SK-N-SH treated with all-trans-retinoic acid at 6 μM for 48 hours (cell line): ENCODE data around the gene SULT2B1.

Experiments used
- ATAC-seq: fragments of 200-7000 bp; cut with Tn5 transposase; 3 replicates; pipeline ENCODE4 v1.9.1; 2020; ENCODE audit warnings: mild to moderate bottlenecking, moderate library complexity
- ARNTL ChIP-seq: fragments of 450-650 bp; formaldehyde crosslinking; IDR thresholded peaks from 2 replicates; pipeline ENCODE4 v1.5.0; 2020; ENCODE audit warnings: low read depth, mild to moderate bottlenecking, moderate library complexity, borderline replicate concordance
- BACH2 ChIP-seq: fragments of 250-450 bp; sonication (Bioruptor Pico); IDR thresholded peaks from 2 replicates; pipeline ENCODE4 v1.9.0; 2021; ENCODE audit warnings: mild to moderate bottlenecking, borderline replicate concordance
- CSDC2 ChIP-seq: fragments of 250-450 bp; sonication (Bioruptor Pico); IDR thresholded peaks from 2 replicates; pipeline ENCODE4 v1.5.0; 2020; ENCODE audit warnings: mild to moderate bottlenecking, moderate library complexity
- ESRRG ChIP-seq: fragments of 250-450 bp; sonication (Bioruptor Pico); IDR thresholded peaks from 2 replicates; pipeline ENCODE4 v1.6.1; 2021; ENCODE audit warnings: mild to moderate bottlenecking
- GLIS3 ChIP-seq: fragments of 250-450 bp; sonication (Bioruptor Pico); IDR thresholded peaks from 2 replicates; pipeline ENCODE4 v1.5.0; 2020; ENCODE audit warnings: mild to moderate bottlenecking, moderate library complexity
- ISL1 ChIP-seq: fragments of 250-450 bp; sonication (Bioruptor Pico); IDR thresholded peaks from 2 replicates; pipeline ENCODE4 v2.1.2; 2022; ENCODE audit warnings: mild to moderate bottlenecking, moderate library complexity
- OSR1 ChIP-seq: fragments of 250-450 bp; sonication (Bioruptor Pico); IDR thresholded peaks from 2 replicates; pipeline ENCODE4 v1.8.0; 2022; ENCODE audit warnings: moderate library complexity, mild to moderate bottlenecking, inconsistent platforms
- PATZ1 ChIP-seq: fragments of 250-450 bp; sonication (Bioruptor Pico); IDR thresholded peaks from 2 replicates; pipeline ENCODE4 v1.8.0; 2020; ENCODE audit warnings: mild to moderate bottlenecking, moderate library complexity, borderline replicate concordance
- POU6F1 ChIP-seq: fragments of 250-450 bp; sonication (Bioruptor Pico); IDR thresholded peaks from 2 replicates; pipeline ENCODE4 v1.8.0; 2021; ENCODE audit warnings: low read depth, mild to moderate bottlenecking, moderate library complexity, borderline replicate concordance
- PPARA ChIP-seq: fragments of 250-450 bp; sonication (Bioruptor Pico); IDR thresholded peaks from 2 replicates; pipeline ENCODE4 v1.5.0; 2020; ENCODE audit warnings: mild to moderate bottlenecking, borderline replicate concordance
- RARB ChIP-seq: fragments of 250-450 bp; sonication (Bioruptor Pico); IDR thresholded peaks from 2 replicates; pipeline ENCODE4 v1.8.0; 2021; ENCODE audit warnings: mild to moderate bottlenecking, moderate library complexity
- SNAI2 ChIP-seq: fragments of 250-450 bp; sonication (Bioruptor Pico); IDR thresholded peaks from 2 replicates; pipeline ENCODE4 v1.5.0; 2020; ENCODE audit warnings: mild to moderate bottlenecking, moderate library complexity
- TCF4 ChIP-seq: fragments of 250-450 bp; sonication (Bioruptor Pico); IDR thresholded peaks from 2 replicates; pipeline ENCODE4 v1.8.0; 2021; ENCODE audit warnings: mild to moderate bottlenecking, moderate library complexity, borderline replicate concordance
- TOX ChIP-seq: fragments of 250-450 bp; sonication (Bioruptor Pico); IDR thresholded peaks from 2 replicates; pipeline ENCODE4 v1.8.0; 2021; ENCODE audit warnings: mild to moderate bottlenecking, moderate library complexity, borderline replicate concordance
- ZC3H10 ChIP-seq: fragments of 250-450 bp; sonication (Bioruptor Pico); IDR thresholded peaks from 2 replicates; pipeline ENCODE4 v1.5.1; 2021; ENCODE audit warnings: mild to moderate bottlenecking, moderate library complexity
- ZFP3 ChIP-seq: fragments of 250-450 bp; sonication (Bioruptor Pico); IDR thresholded peaks from 2 replicates; pipeline ENCODE4 v1.5.0; 2020; ENCODE audit warnings: mild to moderate bottlenecking, moderate library complexity
- ZFP30 ChIP-seq: fragments of 450-650 bp; formaldehyde crosslinking; IDR thresholded peaks from 2 replicates; pipeline ENCODE4 v1.5.0; 2022; ENCODE audit warnings: mild to moderate bottlenecking, moderate library complexity
- ZNF565 ChIP-seq: fragments of 450-650 bp; formaldehyde crosslinking; conservative IDR thresholded peaks from 2 replicates; pipeline ENCODE4 v1.5.0; 2020; ENCODE audit warnings: low read depth, mild to moderate bottlenecking, moderate library complexity
- ZNF70 ChIP-seq: fragments of 450-650 bp; formaldehyde crosslinking; IDR thresholded peaks from 2 replicates; pipeline ENCODE4 v1.5.0; 2020; ENCODE audit warnings: mild to moderate bottlenecking, moderate library complexity
- ZNF8 ChIP-seq: fragments of 450-650 bp; formaldehyde crosslinking; IDR thresholded peaks from 2 replicates; pipeline ENCODE4 v1.5.0; 2020; ENCODE audit warnings: mild to moderate bottlenecking, moderate library complexity
- TF ChIP-seq, protein P1 (sequence below): fragments of 250-450 bp; sonication (Bioruptor Pico); IDR thresholded peaks from 2 replicates; pipeline ENCODE4 v1.5.1; 2020; ENCODE audit warnings: low read depth, mild to moderate bottlenecking, moderate library complexity
- TF ChIP-seq, protein P2 (sequence below): fragments of 250-450 bp; sonication (Bioruptor Pico); IDR thresholded peaks from 2 replicates; pipeline ENCODE4 v1.5.1; 2021; ENCODE audit warnings: mild to moderate bottlenecking, moderate library complexity

The SULT2B1 gene

GRCh38 chr19:48543121-48543710, 8.8 kb upstream of the SULT2B1 start:
- TF ChIP-seq SNAI2 (no peak), ISL1 (CRISPR knock-in tag) (no peak), ZNF70 (no peak), GLIS3 (CRISPR knock-in tag) (no peak), RARB (CRISPR knock-in tag) (no peak), TOX (CRISPR knock-in tag) (no peak), OSR1 (CRISPR knock-in tag) (no peak)
- TF ChIP-seq, protein P1, sequence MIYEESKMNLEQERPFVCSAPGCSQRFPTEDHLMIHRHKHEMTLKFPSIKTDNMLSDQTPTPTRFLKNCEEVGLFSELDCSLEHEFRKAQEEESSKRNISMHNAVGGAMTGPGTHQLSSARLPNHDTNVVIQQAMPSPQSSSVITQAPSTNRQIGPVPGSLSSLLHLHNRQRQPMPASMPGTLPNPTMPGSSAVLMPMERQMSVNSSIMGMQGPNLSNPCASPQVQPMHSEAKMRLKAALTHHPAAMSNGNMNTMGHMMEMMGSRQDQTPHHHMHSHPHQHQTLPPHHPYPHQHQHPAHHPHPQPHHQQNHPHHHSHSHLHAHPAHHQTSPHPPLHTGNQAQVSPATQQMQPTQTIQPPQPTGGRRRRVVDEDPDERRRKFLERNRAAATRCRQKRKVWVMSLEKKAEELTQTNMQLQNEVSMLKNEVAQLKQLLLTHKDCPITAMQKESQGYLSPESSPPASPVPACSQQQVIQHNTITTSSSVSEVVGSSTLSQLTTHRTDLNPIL (CRISPR knock-in tag), result no peak
- TF ChIP-seq, protein P2, sequence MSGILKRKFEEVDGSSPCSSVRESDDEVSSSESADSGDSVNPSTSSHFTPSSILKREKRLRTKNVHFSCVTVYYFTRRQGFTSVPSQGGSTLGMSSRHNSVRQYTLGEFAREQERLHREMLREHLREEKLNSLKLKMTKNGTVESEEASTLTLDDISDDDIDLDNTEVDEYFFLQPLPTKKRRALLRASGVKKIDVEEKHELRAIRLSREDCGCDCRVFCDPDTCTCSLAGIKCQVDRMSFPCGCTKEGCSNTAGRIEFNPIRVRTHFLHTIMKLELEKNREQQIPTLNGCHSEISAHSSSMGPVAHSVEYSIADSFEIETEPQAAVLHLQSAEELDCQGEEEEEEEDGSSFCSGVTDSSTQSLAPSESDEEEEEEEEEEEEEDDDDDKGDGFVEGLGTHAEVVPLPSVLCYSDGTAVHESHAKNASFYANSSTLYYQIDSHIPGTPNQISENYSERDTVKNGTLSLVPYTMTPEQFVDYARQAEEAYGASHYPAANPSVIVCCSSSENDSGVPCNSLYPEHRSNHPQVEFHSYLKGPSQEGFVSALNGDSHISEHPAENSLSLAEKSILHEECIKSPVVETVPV (CRISPR knock-in tag), result no peak
- ATAC-seq, result peak; percentile 78

- no peak for ATAC-seq
- TF ChIP-seq TOX (CRISPR knock-in tag) (no peak), ISL1 (CRISPR knock-in tag) (no peak), PPARA (no peak), OSR1 (CRISPR knock-in tag) (no peak), GLIS3 (CRISPR knock-in tag) (no peak), TCF4 (CRISPR knock-in tag) (no peak), POU6F1 (CRISPR knock-in tag) (no peak), ZFP3 (CRISPR knock-in tag) (no peak), RARB (CRISPR knock-in tag) (no peak), ZNF565 (no peak), PATZ1 (CRISPR knock-in tag) (no peak), ZNF8 (CRISPR knock-in tag) (no peak), ZNF70 (no peak), ZC3H10 (CRISPR knock-in tag) (no peak), BACH2 (CRISPR knock-in tag) (no peak), ESRRG (CRISPR knock-in tag) (no peak)
These were observed 6.9 kb upstream of the SULT2B1 start for GRCh38 chr19:48544856-48545750.

GRCh38 chr19:48547722-48548121, 4.2 kb upstream of the SULT2B1 start:
- no peak for ATAC-seq
- TF ChIP-seq GLIS3 (CRISPR knock-in tag), result no peak
- no peak for TF ChIP-seq ZFP3 (CRISPR knock-in tag)
- no peak for TF ChIP-seq CSDC2 (CRISPR knock-in tag)
- no peak for TF ChIP-seq ISL1 (CRISPR knock-in tag)
- no peak for TF ChIP-seq ARNTL (CRISPR knock-in tag)
- TF ChIP-seq ZNF565, result no peak
- TF ChIP-seq PATZ1 (CRISPR knock-in tag), result no peak
- no peak for TF ChIP-seq TOX (CRISPR knock-in tag)
- TF ChIP-seq ZFP30 (CRISPR knock-in tag), result no peak
- TF ChIP-seq ZNF8 (CRISPR knock-in tag), result no peak
- no peak for TF ChIP-seq ZC3H10 (CRISPR knock-in tag)
- TF ChIP-seq PPARA, result no peak
- no peak for TF ChIP-seq ESRRG (CRISPR knock-in tag)
- no peak for TF ChIP-seq RARB (CRISPR knock-in tag)
- no peak for TF ChIP-seq ZNF70
- TF ChIP-seq, protein P1 (CRISPR knock-in tag), result no peak
- no peak for TF ChIP-seq OSR1 (CRISPR knock-in tag)
- TF ChIP-seq BACH2 (CRISPR knock-in tag), result no peak
